Measurements from ENCODE around the gene AP2A1. TPM values are rescaled to one million over a fixed set of nuclear protein-coding genes. Genes with fewer than 3 reads are reported as not detected.

Gene AP2A1
- total and polyA plus RNA-seq, 10 of the 15 experiments (the other 5 are each of a cell fraction or from before 2014, with no cell fraction given) = 0.68 to 78.8 (median 33.8) TPM

GRCh38 chr19:49837009-49837310 is 70.2 kb downstream of the AP2A1 start (continued):
- TF ChIP-seq SUPT20H (IDR thresholded peaks at IDR 0.05; ENCODE audit: borderline replicate concordance, control insufficient read depth, low read depth, low read length) (no peak), CEBPB (IDR thresholded peaks at IDR 0.05; ENCODE audit: borderline replicate concordance in 1 of 2, low read depth in 2 of 2, low read length in 2 of 2) (no peak), PML (IDR thresholded peaks at IDR 0.05; ENCODE audit: low read length) (no peak), IKZF1 (conservative IDR thresholded peaks at IDR 0.05) (no peak)

GRCh38 chr19:49837425-49837824 is 70.6 kb downstream of the AP2A1 start:
- no TSS peak for BruUV-seq (replicated peaks)
- DNase-seq (ENCODE audit: low read depth, low spot score) (no peak), ATAC-seq (no peak), FAIRE-seq (no peak)
- Histone ChIP-seq H2AFZ (ENCODE audit: control insufficient read depth, low read depth, low read length) (no peak overlapping the region), H3K4me1 (ENCODE audit: control insufficient read depth, insufficient read depth, low read length) (no peaks in the 10 kb centered on the region), H3K4me3 (no peak overlapping the region), H3K9ac (ENCODE audit: control insufficient read depth, insufficient read depth, low read length) (no peak overlapping the region), H3K4me2 (ENCODE audit: control insufficient read depth, insufficient read depth) (no peak overlapping the region), H3K27me3 (replicated peaks in 1 of 2; ENCODE audit: control insufficient read depth in 2 of 2, insufficient read depth in 2 of 2, low read length in 1 of 2) (no peaks in the 10 kb centered on the region), H3K36me3 (ENCODE audit: control insufficient read depth in 2 of 2, insufficient read depth in 2 of 2, low read length in 1 of 2) (peaks cover 15 to 19% of the 10 kb centered on the region in 2 experiments), H3K79me2 (ENCODE audit: control insufficient read depth, insufficient read depth, low read length) (no peaks in the 10 kb centered on the region), H3K9me3 (replicated peaks; ENCODE audit: control insufficient read depth, insufficient read depth, low read length) (no peaks in the 10 kb centered on the region), H3K27ac (ENCODE audit: control insufficient read depth, insufficient read depth) (no peak overlapping the region), H4K20me1 (ENCODE audit: control insufficient read depth, insufficient read depth) (no peaks in the 10 kb centered on the region)
- WGBS (ENCODE audit: insufficient coverage, insufficient replicate concordance, low lambda C conversion rate, missing lambda C conversion rate) = 88% methylated on average over 7 of the region's 9 CpGs
- no peak for TF ChIP-seq TCF7 (IDR thresholded peaks at IDR 0.05; ENCODE audit: borderline replicate concordance)
- TF ChIP-seq POLR2A (IDR thresholded peaks at IDR 0.05; ENCODE audit: low read depth, low read length) = peak; percentile 61
- ChIA-PET SMC1A (ENCODE audit: uncharacterized antibody, unreplicated experiment) (no interaction called here), RAD21 (ENCODE audit: unreplicated experiment) (no interaction called here), CTCF (interaction anchor here (1.2 kb wide), 1 partner anchor 101 kb away, joined by 3 read pairs; no protein-coding TSS in a partner anchor), POLR2A (no interaction called here)
- in situ Hi-C loops (cut with MboI) (no loop called here), intact Hi-C loops (cut with micrococcal nuclease; ENCODE audit: unreplicated experiment) (no loop called here)

- ChIA-PET POLR2A (interaction anchor here (1.0 kb wide), 1 partner anchor 14 kb away, joined by 3 read pairs; no protein-coding TSS in a partner anchor), SMC1A (ENCODE audit: uncharacterized antibody, unreplicated experiment) (no interaction called here), RAD21 (ENCODE audit: unreplicated experiment) (no interaction called here), CTCF (no interaction called here)
- Histone ChIP-seq H3K9me3 (replicated peaks; ENCODE audit: control insufficient read depth, insufficient read depth, low read length) (no peaks in the 10 kb centered on the region), H2AFZ (ENCODE audit: control insufficient read depth, low read depth, low read length) (no peak overlapping the region), H3K4me2 (ENCODE audit: control insufficient read depth, insufficient read depth) (no peak overlapping the region), H3K4me1 (ENCODE audit: control insufficient read depth, insufficient read depth, low read length) (peaks cover 4% of the 10 kb centered on the region; the same call in 1 of the 2 replicates), H3K79me2 (ENCODE audit: control insufficient read depth, insufficient read depth, low read length) (no peaks in the 10 kb centered on the region), H3K4me3 (no peak overlapping the region), H4K20me1 (ENCODE audit: control insufficient read depth, insufficient read depth) (no peaks in the 10 kb centered on the region), H3K36me3 (ENCODE audit: control insufficient read depth in 2 of 2, insufficient read depth in 2 of 2, low read length in 1 of 2) (peaks cover 11 to 16% of the 10 kb centered on the region in 2 experiments), H3K27ac (ENCODE audit: control insufficient read depth, insufficient read depth) (no peak overlapping the region), H3K27me3 (replicated peaks in 1 of 2; ENCODE audit: control insufficient read depth in 2 of 2, insufficient read depth in 2 of 2, low read length in 1 of 2) (no peaks in the 10 kb centered on the region), H3K9ac (ENCODE audit: control insufficient read depth, insufficient read depth, low read length) (no peak overlapping the region)
- no peak for FAIRE-seq
- intact Hi-C loops (cut with micrococcal nuclease; ENCODE audit: unreplicated experiment) = no loop called here
- ATAC-seq = no peak
- 96% methylated on average over 18 of the region's 18 CpGs for WGBS (ENCODE audit: insufficient coverage, insufficient replicate concordance, low lambda C conversion rate, missing lambda C conversion rate)
- in situ Hi-C loops (cut with MboI) = no loop called here
- DNase-seq (ENCODE audit: low read depth, low spot score) = no peak
- TSS peak; percentile 57 for BruUV-seq (replicated peaks)
- TF ChIP-seq SKIL (IDR thresholded peaks at IDR 0.05; ENCODE audit: low read depth, poor library complexity, severe bottlenecking) (no peak), DPF2 (IDR thresholded peaks at IDR 0.05) (no peak), BRCA1 (IDR thresholded peaks at IDR 0.05; ENCODE audit: low read depth, low read length) (no peak), YY1 (IDR thresholded peaks at IDR 0.05; ENCODE audit: low read depth, low read length) (no peak), PRDM15 (CRISPR knock-in tag; IDR thresholded peaks at IDR 0.05) (no peak)
Observed at GRCh38 chr19:49838885-49839588, 72.2 kb downstream of the AP2A1 start.

Measured in GM12878 (cell line).